ENCODE measurements around the gene SORCS2. TPM values are rescaled to one million over a fixed set of nuclear protein-coding genes. Genes with fewer than 3 reads are reported as not detected.

The SORCS2 gene
- total RNA-seq, 8 experiments from 2014 or later = 1.8 to 14.0 (median 5.3) TPM

DNA sequence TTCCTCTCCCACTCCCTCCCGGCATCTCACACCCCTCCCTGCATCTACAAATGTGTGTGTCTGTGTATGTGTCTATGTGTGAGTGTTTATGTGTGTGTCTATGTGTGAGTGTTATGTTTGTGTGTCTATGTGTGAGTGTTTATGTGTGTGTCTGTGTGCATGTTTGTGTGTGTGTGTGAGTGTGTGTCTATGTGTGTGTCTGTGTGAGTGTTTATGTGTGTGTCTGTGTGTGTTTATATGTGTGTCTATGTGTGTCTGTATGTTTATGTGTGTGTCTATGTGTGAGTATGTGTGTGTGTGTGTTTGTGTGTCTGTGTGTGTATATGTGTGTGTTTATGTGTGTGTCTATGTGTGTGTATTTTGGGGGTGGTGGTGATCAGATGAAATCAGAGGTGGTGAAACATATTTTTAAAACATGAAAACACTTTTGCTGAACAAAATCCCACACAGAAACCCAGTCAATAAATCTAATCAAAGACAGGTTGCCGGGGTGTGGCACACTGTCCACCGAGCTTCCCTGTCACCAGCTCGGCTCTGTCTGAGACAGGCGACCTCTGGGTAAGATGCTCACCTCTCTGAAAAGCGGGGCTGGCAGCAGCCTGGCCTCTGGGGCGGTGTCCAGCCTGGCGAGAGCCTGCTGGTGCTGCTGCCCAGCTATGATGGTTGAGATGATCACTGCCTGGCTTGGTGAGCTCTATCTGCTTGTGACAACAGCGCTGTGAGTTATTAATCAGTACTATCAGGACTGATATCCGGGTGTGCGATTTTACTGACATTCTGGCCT, 429.1 kb downstream of the SORCS2 start:
- in situ Hi-C loops (cut with MboI; ENCODE audit: low pct_unique_long_range_greater_than_20kb in 2 of 9, low sequenced_read_pairs in 9 of 9, unreplicated experiment in 9 of 9) = no loop called here
- Histone ChIP-seq H3K27ac (peak overlapping the region in 1 of 2 donors; percentile 38), H3K4me3 (no peak overlapping the region), H3K4me1 (replicated peaks in 1 of 2) (peaks cover 40 to 41% of the 10 kb centered on the region in 2 donors)
- 60 to 100% (median 83%) methylated on average over 1 to 6 of the region's 11 CpGs; no CpG with 5 or more reads in 6 of the 10 experiments for WGBS, 10 experiments
- ATAC-seq (replicated peaks in 6 of 8) = peak in 5 of 8 experiments; percentile 13 to 53 (median 46)

DNA sequence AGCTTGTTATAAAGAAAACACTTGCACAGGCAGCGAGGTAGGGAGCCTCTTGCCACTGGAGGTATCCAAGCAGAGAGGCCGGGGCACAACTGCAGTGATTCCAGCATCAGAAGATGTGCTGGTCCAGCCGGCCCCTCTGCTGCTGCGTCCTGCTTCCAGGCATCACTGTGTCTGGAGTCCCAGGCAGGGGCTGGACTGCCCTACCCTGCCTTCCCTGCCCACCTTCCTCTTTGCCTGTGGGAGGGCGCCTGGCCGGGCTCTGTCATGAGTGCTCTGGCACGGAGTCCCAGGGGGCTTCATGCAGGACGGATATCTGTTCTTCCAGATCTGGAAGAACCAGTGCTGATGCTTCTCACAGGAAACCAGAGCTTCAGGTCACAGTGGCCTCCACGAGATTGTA, 430.0 kb downstream of the SORCS2 start:
- ATAC-seq (replicated peaks in 6 of 8) = peak in 4 of 8 experiments; percentile 20 to 43 (median 37)
- Histone ChIP-seq H3K4me3 (no peak overlapping the region), H3K27ac (peak overlapping the region; percentile 39 to 64), H3K4me1 (replicated peaks in 1 of 2) (peaks cover 40 to 41% of the 10 kb centered on the region in 2 donors)
- 40 to 100% (median 82%) methylated on average over 1 to 6 of the region's 9 CpGs; no CpG with 5 or more reads in 4 of the 10 experiments for WGBS, 10 experiments
- in situ Hi-C loops (cut with MboI; ENCODE audit: low pct_unique_long_range_greater_than_20kb in 2 of 9, low sequenced_read_pairs in 9 of 9, unreplicated experiment in 9 of 9) = no loop called here

DNA sequence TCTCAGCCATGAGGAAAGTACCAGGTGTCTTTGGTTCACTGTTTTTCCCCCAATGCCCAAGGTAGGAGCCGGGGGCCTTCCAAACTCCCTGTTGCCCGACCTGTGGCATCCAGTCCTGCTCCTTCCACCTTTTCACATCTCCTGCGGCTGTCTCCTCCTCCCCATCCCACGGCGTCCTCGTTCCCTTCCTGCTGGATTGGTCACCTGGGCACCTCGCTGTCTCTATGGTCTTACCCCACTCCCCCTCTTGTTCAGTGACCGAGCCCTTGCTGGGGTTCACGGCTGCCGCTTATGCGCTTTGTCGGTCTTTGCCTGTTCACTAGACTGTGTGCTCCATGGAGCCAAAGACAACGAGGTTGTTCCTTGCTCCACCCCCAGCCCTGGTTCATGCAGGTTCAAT, 431.1 kb downstream of the SORCS2 start:
- no peak for ATAC-seq (replicated peaks in 6 of 8)
- in situ Hi-C loops (cut with MboI; ENCODE audit: low pct_unique_long_range_greater_than_20kb in 2 of 9, low sequenced_read_pairs in 9 of 9, unreplicated experiment in 9 of 9) = no loop called here
- H3K27ac ChIP-seq = no peak overlapping the region
- WGBS, 10 experiments = 50 to 89% (median 81%) methylated on average over 1 to 11 of the region's 13 CpGs; no CpG with 5 or more reads in 4 of the 10 experiments
- peaks cover 40 to 41% of the 10 kb centered on the region in 2 donors for H3K4me1 ChIP-seq (replicated peaks in 1 of 2)
- no peak overlapping the region for H3K4me3 ChIP-seq

DNA sequence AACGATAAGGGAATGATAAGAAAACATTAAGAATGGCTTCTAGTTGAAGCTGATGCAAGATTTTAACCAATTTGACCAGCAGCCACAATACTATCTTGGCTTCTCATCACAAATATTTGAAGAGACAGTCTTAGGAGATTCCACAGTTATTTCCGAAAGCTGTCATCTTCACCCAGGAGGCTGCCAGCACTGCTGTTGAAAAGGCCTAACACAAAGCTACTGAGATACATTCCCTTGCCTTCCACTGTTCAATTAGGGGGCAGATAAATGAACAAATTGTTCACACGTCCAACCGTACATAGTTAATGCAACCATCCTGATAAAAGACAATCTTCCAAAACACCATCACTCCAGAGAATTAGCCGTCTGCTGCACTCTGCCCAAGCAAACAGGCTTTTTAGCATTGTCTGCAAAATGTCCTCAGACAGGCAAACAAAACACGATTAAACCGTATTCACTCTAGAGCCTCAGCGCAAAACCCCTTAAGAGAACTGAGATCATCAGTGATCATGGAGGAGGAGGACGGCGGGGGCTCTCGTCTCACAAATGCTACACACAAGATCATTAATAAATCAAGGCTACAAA, 432.1 kb downstream of the SORCS2 start:
- Histone ChIP-seq H3K27ac (no peak overlapping the region), H3K4me1 (replicated peaks in 1 of 2) (peaks cover 40 to 41% of the 10 kb centered on the region in 2 donors), H3K4me3 (no peak overlapping the region)
- ATAC-seq (replicated peaks in 6 of 8) = peak in 2 of 8 experiments; percentile 22 to 42
- 36 to 94% (median 78%) methylated on average over 3 to 11 of the region's 11 CpGs; no CpG with 5 or more reads in 1 of the 10 experiments for WGBS, 10 experiments
- in situ Hi-C loops (cut with MboI; ENCODE audit: low pct_unique_long_range_greater_than_20kb in 2 of 9, low sequenced_read_pairs in 9 of 9, unreplicated experiment in 9 of 9) = no loop called here

DNA sequence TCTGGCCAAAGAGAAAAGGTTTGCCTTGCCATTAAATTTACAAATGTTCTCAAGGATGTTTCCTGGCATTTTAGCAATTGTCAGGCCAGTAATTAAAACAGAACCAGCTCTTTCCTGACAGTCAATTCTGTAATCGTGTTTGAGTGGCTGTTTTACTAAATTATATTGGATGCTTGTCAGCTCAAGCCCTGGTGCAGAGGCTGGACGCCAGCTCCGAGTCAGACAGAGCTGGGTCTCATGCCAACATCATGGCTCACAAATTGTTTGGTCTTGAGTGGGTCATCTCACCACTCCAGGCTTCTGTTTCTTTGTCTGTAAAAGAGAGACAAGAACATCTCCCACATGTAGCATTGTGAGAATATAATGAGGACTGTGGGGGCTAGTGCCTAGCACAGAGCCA, 432.7 kb downstream of the SORCS2 start:
- Histone ChIP-seq H3K4me1 (replicated peaks in 1 of 2) (peaks cover 40 to 41% of the 10 kb centered on the region in 2 donors), H3K27ac (no peak overlapping the region), H3K4me3 (no peak overlapping the region)
- ATAC-seq (replicated peaks in 6 of 8) = peak in 1 of 8 experiments; percentile 8
- WGBS, 10 experiments = 0 to 93% (median 50%) methylated on average over 1 to 3 of the region's 3 CpGs; no CpG with 5 or more reads in 3 of the 10 experiments
- in situ Hi-C loops (cut with MboI; ENCODE audit: low pct_unique_long_range_greater_than_20kb in 2 of 9, low sequenced_read_pairs in 9 of 9, unreplicated experiment in 9 of 9) = no loop called here

DNA sequence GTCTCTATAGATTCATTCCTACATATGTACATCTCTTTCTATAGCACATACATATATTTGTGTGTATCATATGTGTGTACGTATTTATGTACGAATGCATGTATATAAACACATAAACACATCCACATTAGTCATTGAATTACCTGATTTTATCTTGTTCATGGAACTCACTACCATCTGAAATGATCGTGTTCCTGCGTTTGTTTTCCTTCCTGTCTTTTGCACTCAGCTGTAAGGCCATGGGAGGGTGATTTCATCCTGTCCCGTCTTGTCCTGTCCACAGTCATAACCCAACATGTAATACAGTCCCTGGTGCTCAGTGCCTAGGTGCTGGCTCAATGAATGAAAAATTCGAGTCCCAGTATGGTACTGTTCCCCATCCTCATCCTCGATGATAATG, 434.2 kb downstream of the SORCS2 start:
- no peak overlapping the region for H3K27ac ChIP-seq
- in situ Hi-C loops (cut with MboI; ENCODE audit: low pct_unique_long_range_greater_than_20kb in 2 of 9, low sequenced_read_pairs in 9 of 9, unreplicated experiment in 9 of 9) = no loop called here
- 51 to 100% (median 85%) methylated on average over 1 to 6 of the region's 7 CpGs for WGBS, 10 experiments

DNA sequence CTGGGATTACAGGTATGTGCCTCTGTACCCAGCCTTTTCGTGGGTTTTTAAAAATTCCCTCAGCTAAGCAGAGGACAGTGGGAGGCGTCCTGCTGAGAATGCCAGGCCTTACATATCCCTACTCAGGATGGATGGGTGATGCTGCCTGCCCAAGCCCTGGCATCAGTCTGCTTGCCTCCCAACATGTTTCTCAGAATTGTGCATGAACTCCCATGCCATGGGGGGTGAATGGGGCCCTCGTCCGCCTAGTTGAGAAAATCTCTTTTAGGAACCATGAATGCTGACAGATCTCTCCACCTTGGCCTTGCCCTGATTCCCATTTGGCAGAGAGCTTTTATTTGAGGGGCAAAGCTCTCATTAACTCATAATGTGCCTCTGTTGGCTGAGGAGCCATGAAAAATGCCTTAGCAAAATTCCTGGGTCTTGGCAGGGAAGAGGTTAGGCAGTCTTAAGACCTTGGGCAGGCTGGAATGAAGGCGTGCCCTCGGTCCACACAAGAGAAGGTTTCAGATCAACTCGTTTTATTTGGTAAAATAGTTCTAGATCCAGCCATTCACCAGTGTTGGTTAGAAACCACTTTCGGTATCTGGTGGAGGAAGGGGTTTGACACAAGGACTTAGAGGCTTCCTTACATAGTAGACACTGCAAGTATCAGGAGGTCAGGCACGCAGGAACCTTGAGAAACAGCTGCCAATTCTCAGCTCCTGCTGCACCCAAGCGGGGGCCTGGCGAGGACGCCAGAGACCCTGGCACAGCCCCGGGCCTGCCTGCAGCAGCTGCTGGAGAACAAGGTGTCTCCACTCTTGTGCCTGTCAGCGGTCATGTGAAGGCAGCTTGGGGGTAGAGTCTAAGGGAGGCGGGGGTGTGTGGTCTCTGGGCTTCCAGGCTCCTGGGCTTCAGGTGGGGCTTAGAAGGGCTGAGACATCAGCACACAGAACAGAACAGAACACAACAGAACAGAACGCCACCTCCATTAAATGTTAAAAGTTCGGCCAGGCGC, 435.2 kb downstream of the SORCS2 start:
- Histone ChIP-seq H3K27ac (no peak overlapping the region), H3K4me1 (replicated peaks in 1 of 2) (peaks cover 22 to 32% of the 10 kb centered on the region in 2 donors), H3K4me3 (no peak overlapping the region)
- 48 to 100% (median 69%) methylated on average over 1 to 5 of the region's 18 CpGs; no CpG with 5 or more reads in 3 of the 10 experiments for WGBS, 10 experiments
- in situ Hi-C loops (cut with MboI; ENCODE audit: low pct_unique_long_range_greater_than_20kb in 2 of 9, low sequenced_read_pairs in 9 of 9, unreplicated experiment in 9 of 9) = no loop called here
- ATAC-seq (replicated peaks in 6 of 8) = no peak

More for the DNA sequence above, 434.2 kb downstream of the SORCS2 start:
- Histone ChIP-seq H3K4me3 (no peak overlapping the region), H3K4me1 (replicated peaks in 1 of 2) (peaks cover 32 to 39% of the 10 kb centered on the region in 2 donors)
- no peak for ATAC-seq (replicated peaks in 6 of 8)

DNA sequence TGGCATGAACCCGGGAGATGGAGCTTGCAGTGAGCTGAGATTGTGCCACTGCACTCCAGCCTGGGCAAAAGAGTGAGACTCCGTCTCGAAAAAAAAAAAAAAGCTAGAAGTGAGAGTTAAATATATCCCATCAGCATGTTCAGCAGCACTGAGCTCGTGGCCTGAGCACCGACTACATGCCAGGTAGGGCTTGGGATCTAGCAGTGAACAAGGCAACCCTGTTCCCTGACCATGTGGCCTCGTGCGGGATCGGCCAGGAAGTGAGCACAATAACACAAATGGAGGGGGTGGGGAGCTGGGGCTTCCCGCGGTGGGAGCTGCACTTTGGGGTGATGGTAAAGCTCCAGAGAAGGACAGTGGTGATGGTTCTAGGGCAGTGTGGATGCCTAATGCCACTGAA, 436.1 kb downstream of the SORCS2 start:
- in situ Hi-C loops (cut with MboI; ENCODE audit: low pct_unique_long_range_greater_than_20kb in 2 of 9, low sequenced_read_pairs in 9 of 9, unreplicated experiment in 9 of 9) = no loop called here
- ATAC-seq (replicated peaks in 6 of 8) = no peak
- no peak overlapping the region for H3K27ac ChIP-seq
- H3K4me3 ChIP-seq = no peak overlapping the region
- 80 to 96% (median 85%) methylated on average over 1 to 4 of the region's 10 CpGs; no CpG with 5 or more reads in 6 of the 10 experiments for WGBS, 10 experiments
- peaks cover 17 to 24% of the 10 kb centered on the region in 2 donors for H3K4me1 ChIP-seq (replicated peaks in 1 of 2)

DNA sequence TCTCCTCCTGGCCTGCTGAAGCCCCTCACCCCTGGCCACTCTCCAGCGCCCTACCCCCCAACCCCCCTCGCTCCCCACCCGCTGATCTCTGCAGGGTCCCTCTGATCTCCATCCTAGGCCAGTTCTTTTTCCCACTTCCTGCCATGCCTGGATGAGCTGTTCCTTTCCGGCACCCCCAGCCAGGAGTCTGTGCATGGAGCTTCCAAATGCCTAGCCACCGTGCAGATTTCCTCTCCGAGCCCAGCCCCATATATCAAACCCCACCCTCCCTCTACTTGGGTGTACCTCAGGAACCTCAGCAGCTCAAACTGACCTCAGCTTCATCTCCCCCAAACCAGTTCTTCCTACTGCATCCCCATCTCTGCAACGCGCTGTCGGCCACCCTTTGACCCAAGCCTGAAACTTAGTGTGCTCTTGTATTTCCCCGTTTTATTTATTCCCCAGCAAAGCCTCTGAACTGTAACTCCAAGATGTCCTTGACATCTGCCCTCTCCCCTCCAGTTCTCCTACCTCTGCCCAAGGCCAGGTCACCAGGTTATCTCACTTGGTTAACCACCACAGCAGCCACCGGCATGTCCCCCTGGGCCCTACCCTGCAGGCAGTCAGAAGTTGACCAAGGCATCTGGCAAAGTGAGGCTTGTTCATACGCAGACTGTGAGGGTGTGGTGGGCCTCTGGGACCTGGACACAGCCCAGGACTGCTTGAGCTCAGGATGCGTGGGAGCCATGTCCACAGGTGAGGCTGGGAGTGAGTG, 437.3 kb downstream of the SORCS2 start:
- in situ Hi-C loops (cut with MboI; ENCODE audit: low pct_unique_long_range_greater_than_20kb in 2 of 9, low sequenced_read_pairs in 9 of 9, unreplicated experiment in 9 of 9) = no loop called here
- H3K27ac ChIP-seq = no peak overlapping the region
- 43 to 93% (median 90%) methylated on average over 2 to 5 of the region's 13 CpGs; no CpG with 5 or more reads in 6 of the 10 experiments for WGBS, 10 experiments

DNA sequence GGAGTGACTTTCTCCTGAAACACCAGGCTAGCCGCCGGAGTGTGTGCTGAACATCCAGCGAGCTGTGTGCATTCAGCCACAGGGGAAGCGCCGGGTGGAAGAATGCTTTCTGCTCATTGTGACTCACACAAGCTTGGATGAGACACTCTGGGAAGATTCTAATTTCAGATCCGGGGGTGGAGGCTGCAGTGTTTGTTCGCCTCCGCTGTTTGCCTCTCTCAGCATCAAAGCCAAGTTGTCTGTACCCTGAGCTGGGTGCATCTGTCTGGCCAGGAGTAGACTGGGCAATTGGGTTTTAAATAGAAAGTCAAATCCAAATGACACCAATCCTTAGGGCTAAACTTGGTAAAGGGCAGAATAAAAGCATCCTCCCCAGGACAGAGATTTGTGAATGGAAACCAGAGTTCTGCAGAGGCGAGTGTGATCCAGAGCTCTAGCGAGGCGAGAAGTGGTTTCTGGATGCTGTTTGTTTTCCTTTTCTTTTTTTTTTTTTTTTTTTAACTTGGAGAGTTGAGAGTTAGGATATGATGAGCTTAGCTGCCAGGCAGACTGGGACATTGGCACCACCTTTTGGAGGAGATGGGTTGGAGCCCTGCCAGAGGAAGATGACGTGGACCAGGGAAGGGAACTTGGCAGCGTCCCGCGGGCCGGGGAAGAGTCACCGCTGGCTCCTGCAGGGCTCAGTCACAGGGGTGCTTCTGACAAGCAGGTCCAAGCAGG, 438.4 kb downstream of the SORCS2 start:
- 0 to 93% (median 48%) methylated on average over 3 to 10 of the region's 17 CpGs; no CpG with 5 or more reads in 2 of the 10 experiments for whole genome bisulfite sequencing, 10 experiments
- Histone ChIP-seq H3K4me3 (no peak overlapping the region), H3K4me1 (replicated peaks in 1 of 2) (peaks cover 18 to 24% of the 10 kb centered on the region in 2 donors), H3K27ac (no peak overlapping the region)
- ATAC-seq (replicated peaks in 6 of 8) = peak in 7 of 8 experiments; percentile 82 to 90 (median 86)
- in situ Hi-C loops (cut with MboI; ENCODE audit: low pct_unique_long_range_greater_than_20kb in 2 of 9, low sequenced_read_pairs in 9 of 9, unreplicated experiment in 9 of 9) = no loop called here

More for the DNA sequence above, 437.3 kb downstream of the SORCS2 start:
- no peak overlapping the region for H3K4me3 ChIP-seq
- ATAC-seq (replicated peaks in 6 of 8) = no peak
- peaks cover 12 to 15% of the 10 kb centered on the region in 2 donors for H3K4me1 ChIP-seq (replicated peaks in 1 of 2)

DNA sequence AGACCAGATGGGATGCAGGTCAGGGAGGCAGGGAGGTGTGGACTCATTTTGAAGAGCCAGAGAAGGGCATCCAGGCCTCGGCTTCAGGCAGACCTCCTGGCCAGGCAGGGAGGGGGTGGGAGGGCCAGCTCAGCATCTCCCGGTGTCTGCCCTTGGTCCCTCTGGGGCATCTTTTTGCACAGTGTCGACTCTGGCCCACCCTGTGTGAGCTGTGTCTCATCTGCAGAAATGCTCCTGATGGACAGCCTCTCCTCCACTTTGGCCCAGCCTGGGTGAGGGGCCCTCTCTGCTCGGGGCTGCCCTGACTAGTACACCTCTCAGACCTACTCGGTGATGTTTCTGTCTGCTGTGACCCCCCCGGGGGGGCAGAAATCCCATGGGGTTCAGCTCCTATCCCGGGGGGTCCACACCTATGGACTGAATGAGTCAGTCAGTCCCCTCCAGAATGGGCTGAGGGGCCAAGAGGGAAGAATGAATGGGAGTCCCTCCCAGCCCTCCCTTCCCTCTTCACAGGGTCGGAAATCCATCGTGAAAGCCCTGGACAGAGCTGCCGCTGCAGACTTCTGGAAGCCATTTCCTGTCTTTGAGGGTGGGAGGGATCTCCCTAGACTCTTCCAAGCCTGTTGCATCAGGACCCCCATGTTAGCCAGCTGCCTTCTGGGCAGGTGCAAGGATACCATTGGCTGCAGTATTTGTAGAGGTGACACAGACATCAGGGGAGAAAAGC, 439.1 kb downstream of the SORCS2 start:
- peak overlapping the region in 1 of 2 donors; percentile 35 for H3K27ac ChIP-seq
- no peak overlapping the region for H3K4me3 ChIP-seq
- in situ Hi-C loops (cut with MboI; ENCODE audit: low pct_unique_long_range_greater_than_20kb in 2 of 9, low sequenced_read_pairs in 9 of 9, unreplicated experiment in 9 of 9) = no loop called here
- ATAC-seq (replicated peaks in 6 of 8) = peak in 5 of 8 experiments; percentile 2 to 35 (median 29)
- 20 to 40% methylated on average over 1 to 2 of the region's 10 CpGs; no CpG with 5 or more reads in 8 of the 10 experiments for WGBS, 10 experiments
- peaks cover 25 to 32% of the 10 kb centered on the region in 2 donors for H3K4me1 ChIP-seq (replicated peaks in 1 of 2)

Measured in motor neuron (in vitro differentiated cells).